HG03342 (cell line): Measurements from ENCODE around the gene OR2V2.
A peak's percentile ranks its signal among the peaks of the same experiment; 100 is the strongest.
"Not testable (repeated sequence)": the region's sequence is repeated elsewhere in the genome, so short reads cannot be mapped to it uniquely, and the experiment has no call there.

Source experiments
- ATAC-seq: cut with Tn5 transposase; IDR thresholded peaks from one replicate; pipeline ENCODE4 v1.9.1; 2021; ENCODE audit warnings: mild to moderate bottlenecking, moderate library complexity; ENCODE audit not compliant: unreplicated experiment

Gene OR2V2

DNA sequence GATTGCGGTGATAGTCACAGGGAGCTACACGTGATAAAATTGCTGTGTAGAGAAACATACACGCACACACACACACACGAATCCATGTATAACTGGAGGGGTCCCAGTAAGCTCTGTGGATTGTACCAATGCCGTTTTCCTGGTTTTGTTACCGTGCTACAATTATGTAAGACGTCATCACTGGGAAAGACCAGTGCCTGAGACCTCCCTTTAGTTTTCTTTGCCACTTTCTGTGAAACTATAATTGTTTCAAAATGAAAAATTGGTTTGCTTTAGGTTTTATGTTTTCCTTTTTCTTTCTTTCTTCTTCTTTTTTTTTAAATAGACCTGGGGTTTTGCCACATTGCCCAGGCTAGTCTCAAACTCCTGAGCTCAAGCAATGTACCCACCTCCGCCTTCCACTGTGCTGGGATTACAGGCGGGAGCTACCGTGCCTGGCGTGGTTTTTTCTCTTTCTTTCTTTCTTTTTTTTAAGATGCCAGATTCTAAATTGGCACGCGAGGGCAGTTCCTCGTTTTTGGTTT lies 21.3 kb downstream of the OR2V2 start:
- no peak for ATAC-seq

GRCh38 chr5:181169459-181170236 lies 22.3 kb downstream of the OR2V2 start:
- peak; percentile 40 for ATAC-seq

DNA sequence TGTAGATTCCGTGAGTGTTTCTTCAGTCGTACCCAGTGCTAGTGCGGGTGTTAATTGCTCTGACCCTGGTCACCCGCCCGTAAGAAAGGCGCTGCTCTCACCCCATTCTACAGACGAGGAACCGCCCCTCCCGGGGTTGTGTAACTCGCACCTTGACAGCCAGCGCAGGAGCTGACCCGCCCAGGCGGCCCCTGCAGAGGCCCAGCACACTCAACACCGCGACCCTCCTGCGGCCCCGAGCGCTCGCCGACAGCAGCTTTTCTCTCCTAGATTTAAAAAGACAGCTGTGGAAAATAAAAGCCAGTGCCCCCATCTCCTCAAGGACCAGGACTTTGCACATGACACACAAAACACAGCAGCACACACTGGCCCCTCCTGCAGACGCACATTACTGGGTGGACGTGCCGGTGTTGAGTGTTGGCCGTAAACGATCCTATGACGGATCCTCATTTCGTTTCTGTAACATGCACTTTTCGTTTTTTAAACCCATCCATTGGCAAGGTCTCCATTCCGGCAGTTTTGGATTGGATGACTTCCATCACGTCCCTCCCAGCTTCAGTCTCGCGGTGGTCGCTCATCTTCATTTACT lies 22.9 kb downstream of the OR2V2 start:
- ATAC-seq = no peak

- ATAC-seq = no peak
Observed at GRCh38 chr5:181170996-181171395, 23.6 kb downstream of the OR2V2 start.

GRCh38 chr5:181171782-181172181 lies 24.4 kb downstream of the OR2V2 start:
- no peak for ATAC-seq

GRCh38 chr5:181173027-181173419 lies 25.6 kb downstream of the OR2V2 start:
- ATAC-seq = no peak

- ATAC-seq = peak; percentile 46
Observed at GRCh38 chr5:181173420-181174342, 26.3 kb downstream of the OR2V2 start.

DNA sequence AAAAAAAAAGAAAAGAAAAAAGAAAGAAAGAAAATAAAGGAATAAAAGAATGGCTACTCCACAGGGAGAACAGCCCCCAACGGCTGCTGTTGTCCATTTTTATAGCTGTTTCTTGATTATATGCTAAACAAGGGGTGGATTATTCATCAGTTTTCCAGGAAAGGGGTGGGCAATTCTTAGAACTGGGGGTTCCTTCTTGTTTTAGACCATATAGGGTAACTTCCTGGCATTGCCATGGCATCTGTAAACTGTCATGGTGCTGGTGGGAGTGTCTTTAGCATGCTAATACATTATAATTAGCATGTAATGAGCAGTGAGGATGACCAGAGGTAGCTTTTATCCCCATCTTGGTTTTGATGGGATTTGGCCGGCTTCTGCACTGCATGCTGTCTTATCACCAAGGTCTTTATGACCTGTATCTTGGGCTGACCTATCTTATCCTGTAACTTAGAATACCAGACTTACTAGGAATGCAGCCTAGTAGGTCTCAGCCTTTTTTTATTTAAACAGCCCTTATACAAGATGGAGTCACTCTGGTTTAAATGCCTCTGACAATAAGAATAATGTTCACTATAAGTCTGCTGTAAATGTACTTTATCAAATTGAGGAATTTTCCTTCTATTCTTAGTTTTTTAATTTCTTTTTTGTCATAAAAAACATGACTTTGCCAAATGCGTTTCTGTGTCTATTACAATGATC lies 29.0 kb downstream of the OR2V2 start:
- no peak for ATAC-seq

GRCh38 chr5:181177559-181177958 lies 30.2 kb downstream of the OR2V2 start:
- ATAC-seq = not testable (repeated sequence)

DNA sequence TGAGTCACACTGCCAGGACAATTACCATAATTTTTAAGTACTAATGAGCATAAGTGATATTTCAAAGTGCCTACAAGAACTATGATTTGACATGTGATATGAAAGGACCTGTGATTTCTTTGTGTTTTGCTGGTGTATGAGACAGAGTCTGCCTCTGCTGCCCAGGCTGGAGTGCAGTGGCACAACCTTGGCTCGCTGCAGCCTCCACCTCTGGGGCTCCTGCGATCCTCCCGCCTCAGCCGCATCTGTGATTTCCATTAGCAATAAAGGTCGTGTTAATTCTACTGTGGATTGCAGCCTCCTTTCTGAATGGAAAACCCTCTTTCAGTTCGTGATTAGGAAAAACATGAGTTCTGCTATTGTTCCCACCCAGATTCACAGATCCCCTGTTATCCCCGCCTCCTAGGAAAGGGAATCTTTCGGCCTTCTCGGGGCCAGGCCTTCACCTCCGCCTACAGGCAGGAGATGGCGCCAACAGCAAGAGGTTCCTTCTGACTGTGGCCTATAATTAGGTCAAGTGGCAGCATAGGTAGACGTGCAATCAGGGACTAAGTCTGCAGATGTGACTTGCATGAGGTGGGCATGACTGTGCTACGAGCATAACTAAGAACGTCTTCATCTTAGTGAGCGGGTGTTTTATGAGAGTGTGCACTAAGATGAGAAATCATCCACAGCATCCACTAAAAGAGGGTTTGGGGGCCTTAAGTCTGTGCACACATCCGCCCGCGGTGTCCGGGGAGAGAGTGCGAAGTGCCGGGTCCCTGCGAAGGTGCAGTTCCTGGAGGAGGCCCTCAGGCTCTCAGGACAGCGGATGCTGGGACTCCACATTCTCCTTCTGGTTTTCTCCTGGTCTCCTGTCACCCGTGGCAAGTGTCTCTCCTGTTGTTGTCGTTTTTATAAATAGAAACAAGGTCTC lies 34.5 kb downstream of the OR2V2 start:
- ATAC-seq = peak; percentile 58

DNA sequence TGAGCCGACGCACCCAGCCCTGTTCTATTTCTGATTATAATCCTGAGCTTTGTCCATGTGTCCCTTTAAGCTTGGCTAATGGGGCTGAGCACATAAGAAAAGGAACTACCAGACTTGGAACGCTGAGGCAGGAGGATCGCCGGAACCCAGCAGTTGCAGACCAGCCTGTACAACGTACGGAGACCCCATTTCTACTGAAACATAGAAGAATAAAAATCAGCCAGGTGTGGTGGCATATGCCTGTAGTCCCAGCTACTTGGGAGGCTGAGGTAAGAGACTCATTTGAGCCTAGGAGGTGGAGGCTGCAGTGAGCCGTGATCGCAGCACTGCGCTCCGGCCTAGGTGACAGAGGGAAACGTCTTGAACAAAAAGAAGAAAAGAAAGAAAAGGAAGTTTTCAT lies 35.3 kb downstream of the OR2V2 start:
- no peak for ATAC-seq

GRCh38 chr5:181184845-181185216 lies 37.4 kb downstream of the OR2V2 start:
- no peak for ATAC-seq

- no peak for ATAC-seq
Observed at GRCh38 chr5:181185560-181185959, 38.2 kb downstream of the OR2V2 start.

GRCh38 chr5:181186022-181186421 lies 38.6 kb downstream of the OR2V2 start:
- ATAC-seq = no peak

DNA sequence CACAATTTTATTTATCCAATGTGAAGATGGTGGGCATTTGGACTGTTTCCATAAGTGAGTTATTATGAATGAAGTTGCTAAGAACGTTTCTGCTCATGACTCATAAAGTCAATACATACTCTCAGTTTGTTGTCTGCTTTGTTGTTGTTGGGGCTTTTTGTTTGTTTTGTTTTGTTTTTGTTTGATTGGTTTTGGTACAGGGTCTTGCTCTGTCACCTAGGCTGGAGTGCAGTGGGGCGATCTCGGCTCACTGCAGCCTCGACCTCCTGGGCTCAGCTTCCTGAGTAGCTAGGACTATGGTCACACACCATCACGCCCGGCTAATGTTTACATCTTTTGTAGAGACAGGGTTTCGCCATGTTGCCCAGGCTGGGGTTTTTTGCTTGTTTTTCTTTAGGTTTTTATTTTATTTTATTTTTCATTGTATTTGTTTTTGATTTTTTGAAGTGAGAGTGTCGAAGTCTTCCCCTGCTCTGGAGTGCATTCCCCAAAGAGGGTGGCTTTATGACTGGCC lies 39.7 kb downstream of the OR2V2 start:
- ATAC-seq = no peak

DNA sequence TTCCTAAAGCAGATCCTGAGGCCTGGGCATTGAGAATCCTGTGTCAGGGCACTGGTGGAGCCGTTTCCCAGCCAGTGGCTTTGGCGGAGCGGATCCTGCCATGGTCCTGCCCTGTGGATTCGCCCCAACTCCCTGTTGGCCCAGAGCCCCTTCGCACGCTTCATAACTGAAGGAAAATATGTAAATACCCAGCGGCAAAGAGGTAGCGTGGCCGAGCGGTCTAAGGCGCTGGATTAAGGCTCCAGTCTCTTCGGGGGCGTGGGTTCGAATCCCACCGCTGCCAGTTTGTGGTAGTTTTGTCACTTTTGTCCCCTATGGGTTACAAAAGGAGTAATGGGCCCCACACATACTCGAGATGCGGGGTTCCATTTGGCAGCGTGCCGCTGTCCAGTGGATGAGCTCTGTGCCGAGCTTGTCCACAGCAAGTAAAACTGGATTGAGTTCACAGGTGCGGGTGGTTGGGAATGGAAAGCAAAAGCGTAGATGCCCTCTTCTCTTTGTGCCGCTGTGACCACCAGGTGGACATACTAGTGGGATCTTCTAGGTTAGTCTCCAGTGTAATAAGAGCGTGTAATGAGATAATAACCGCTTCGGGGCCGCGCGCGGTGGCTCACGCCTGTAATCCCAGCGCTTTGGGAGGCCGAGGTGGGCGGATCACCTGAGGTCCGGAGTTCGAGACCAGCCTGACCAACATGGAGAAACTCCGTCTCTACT lies 40.3 kb downstream of the OR2V2 start:
- ATAC-seq = no peak

- ATAC-seq = no peak
Observed at GRCh38 chr5:181188700-181189362, 41.4 kb downstream of the OR2V2 start.

DNA sequence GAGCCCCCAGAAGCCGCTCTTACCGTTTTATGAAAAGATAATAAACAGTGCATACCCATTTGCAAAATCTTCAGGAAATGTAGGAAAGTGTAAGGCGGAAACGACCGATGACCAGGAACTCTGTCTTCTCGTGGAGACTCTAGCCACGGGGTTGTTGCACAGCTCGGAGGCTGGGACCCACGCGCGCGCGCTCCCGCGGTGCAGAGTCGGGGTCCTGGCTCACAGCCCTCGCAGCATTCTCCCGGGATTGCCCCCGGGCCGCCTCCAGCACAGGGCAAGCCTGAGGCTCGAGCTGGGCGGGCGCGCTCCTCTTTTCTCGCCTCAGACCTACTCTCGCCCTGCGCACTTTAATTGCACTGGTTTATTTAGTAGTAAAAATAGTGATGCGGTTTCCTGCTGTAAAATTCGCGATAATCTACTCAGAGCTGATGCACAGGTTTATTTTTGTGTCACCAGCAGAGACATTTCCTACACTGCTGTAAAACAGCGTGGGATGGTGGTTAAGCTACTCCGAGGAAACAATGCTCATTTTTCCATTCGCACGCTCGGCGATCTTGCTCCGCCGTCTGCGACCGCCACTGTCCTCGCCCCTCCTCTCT lies 42.1 kb downstream of the OR2V2 start:
- ATAC-seq = no peak
